A549 (cell line): ENCODE results near the gene ULBP1.
"Not testable (repeated sequence)": the region's sequence is repeated elsewhere in the genome, so short reads cannot be mapped to it uniquely, and the experiment has no call there.

ENCODE experiments used
- BHLHE40 ChIP-seq: IDR thresholded peaks from 2 replicates; pipeline ENCODE4 v1.6.1; 2012; ENCODE audit warnings: low read depth, low read length, inconsistent platforms
- SMC3 ChIP-seq: fragments of >200 bp; sonication (Bioruptor Twin); formaldehyde crosslinking; IDR thresholded peaks from 3 replicates; pipeline ENCODE4 v1.6.1; 2018; ENCODE audit warnings: inconsistent platforms
- TF ChIP-seq, protein P1 (sequence below): fragments of >200 bp; sonication (Bioruptor Twin); formaldehyde crosslinking; IDR thresholded peaks from 3 replicates; pipeline ENCODE4 v1.5.1; 2016

GRCh38 chr6:149919126-149919833 lies 44.5 kb upstream of the ULBP1 start:
- TF ChIP-seq, protein P1, sequence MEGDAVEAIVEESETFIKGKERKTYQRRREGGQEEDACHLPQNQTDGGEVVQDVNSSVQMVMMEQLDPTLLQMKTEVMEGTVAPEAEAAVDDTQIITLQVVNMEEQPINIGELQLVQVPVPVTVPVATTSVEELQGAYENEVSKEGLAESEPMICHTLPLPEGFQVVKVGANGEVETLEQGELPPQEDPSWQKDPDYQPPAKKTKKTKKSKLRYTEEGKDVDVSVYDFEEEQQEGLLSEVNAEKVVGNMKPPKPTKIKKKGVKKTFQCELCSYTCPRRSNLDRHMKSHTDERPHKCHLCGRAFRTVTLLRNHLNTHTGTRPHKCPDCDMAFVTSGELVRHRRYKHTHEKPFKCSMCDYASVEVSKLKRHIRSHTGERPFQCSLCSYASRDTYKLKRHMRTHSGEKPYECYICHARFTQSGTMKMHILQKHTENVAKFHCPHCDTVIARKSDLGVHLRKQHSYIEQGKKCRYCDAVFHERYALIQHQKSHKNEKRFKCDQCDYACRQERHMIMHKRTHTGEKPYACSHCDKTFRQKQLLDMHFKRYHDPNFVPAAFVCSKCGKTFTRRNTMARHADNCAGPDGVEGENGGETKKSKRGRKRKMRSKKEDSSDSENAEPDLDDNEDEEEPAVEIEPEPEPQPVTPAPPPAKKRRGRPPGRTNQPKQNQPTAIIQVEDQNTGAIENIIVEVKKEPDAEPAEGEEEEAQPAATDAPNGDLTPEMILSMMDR: not testable (repeated sequence)
- TF ChIP-seq BHLHE40, SMC3: not testable (repeated sequence)
